Heart right ventricle (tissue), 16 donors: ENCODE measurements around the gene PMEL. TPM values are rescaled to one million over a fixed set of nuclear protein-coding genes. Genes with fewer than 3 reads are reported as not detected.
A peak's percentile ranks its signal among the peaks of the same experiment; 100 is the strongest.

Experiments used
- ATAC-seq, 8 donors: fragments of 200-7000 bp; cut with Tn5 transposase; one replicate each; pipeline ENCODE4 v1.9.1; 2020; ENCODE audit warnings: mild to moderate bottlenecking in 8 of 8, moderate library complexity in 8 of 8, moderate number of reproducible peaks in 1 of 8
- DNase-seq, 2 donors: peaks; one replicate each; pipeline ENCODE4 v3.0.0-alpha.2; 2020
- H3K27ac ChIP-seq, 10 donors: fragments of 200-600 bp; sonication (generic) in 2 of 10; one replicate each; pipeline versions ENCODE4 v1.5.0 to v1.8.0; 2020 to 2022; ENCODE audit warnings: mild to moderate bottlenecking in 3 of 10
- H3K27me3 ChIP-seq, 7 donors: fragments of 200-600 bp; one replicate each; pipeline ENCODE4 v1.8.0; 2021 to 2022; ENCODE audit warnings: mild to moderate bottlenecking in 2 of 7
- H3K36me3 ChIP-seq, 9 donors: fragments of 200-600 bp; sonication (generic) in 1 of 9; one replicate each; pipeline versions ENCODE4 v1.5.0 to v1.8.0; 2020 to 2022; ENCODE audit warnings: mild to moderate bottlenecking in 2 of 9
- H3K4me1 ChIP-seq, 9 donors: fragments of 200-600 bp; sonication (generic) in 1 of 9; one replicate each; pipeline versions ENCODE4 v1.5.0 to v1.8.0; 2020 to 2022; ENCODE audit warnings: mild to moderate bottlenecking in 4 of 9
- H3K4me3 ChIP-seq, 10 donors: fragments of 200-600 bp; sonication (generic) in 2 of 10; one replicate each; pipeline versions ENCODE4 v1.5.0 to v1.8.0; 2020 to 2022; ENCODE audit warnings: mild to moderate bottlenecking in 7 of 10, moderate library complexity in 2 of 10
- H3K9me3 ChIP-seq, 11 donors: fragments of 200-600 bp in 10 of 11; sonication (generic) in 2 of 11; one replicate each; pipeline versions ENCODE4 v1.5.0 to v1.8.0; 2013 to 2022; ENCODE audit warnings: mild to moderate bottlenecking in 2 of 11, control low read depth in 1 of 11, moderate library complexity in 1 of 11
- WGBS, 2 donors: extraction: QIAGEN DNeasy Blood & Tissue Kit; methylation state at CpG; one replicate each; pipeline ENCODE4 v1.1.7; 2013; ENCODE audit warnings: inconsistent platforms in 1 of 2; 5-methylcytosine and 5-hydroxymethylcytosine counted together
- intact Hi-C, 10 donors: fragments of 100-400 bp; cut with DNase I; formaldehyde crosslinking; loops; one replicate each; pipeline versions ENCODE4 v1.11.1 to v1.14.2; 2022
- long read RNA-seq, 3 donors: library from polyadenylated mRNA; unstranded; transcript quantifications; one replicate each; pipeline ENCODE4 v2.0.0, GENCODE V29; 2020 to 2021
- polyA plus RNA-seq, 2 donors: library from polyadenylated mRNA; stranded (reverse); fragments of 200-250 nt; gene quantifications; one replicate each; pipeline ENCODE4 v1.2.3, GENCODE V29; 2013
- total RNA-seq, 10 donors: library from RNA; stranded (reverse); fragmentation: NEBNext Ultra II Directional in 3 of 10; extraction: Animal tissue kit (Norgen Biotek cat#: 25700) in 3 of 10; gene quantifications; one replicate each; pipeline versions ENCODE4 v1.2.1 to v1.2.4, GENCODE V29; 2021 to 2023
- TF ChIP-seq, protein P1 (sequence below), 9 donors: fragments of 200-600 bp; sonication (generic) in 2 of 9; IDR thresholded peaks; one replicate each; pipeline versions ENCODE4 v1.5.0 to v1.8.0; 2021 to 2022; ENCODE audit warnings: antibody characterized with exemption in 9 of 9, mild to moderate bottlenecking in 5 of 9, moderate library complexity in 1 of 9
- donor health status: Arrhythmogenic right ventricular cardiomyopathy.
- donor health status: ischemic (EF 13 %, LVEDD 7.1; RV severe dilation, severe dysfunction).
- donor health status: healthy with polysubstance abuse.
- donor health status: DM: no; HTN: yes; CAD: no.
- donor health status: DM: no; HTN: no; CAD: no.
- donor health status: ischemic (EF 25% LVEDD 6.9; RV normal size, moderate dysfunction).
- donor health status: ischemic (EF 25% LVEDD 5.7; RV mildly dilated, moderate dysfunction).
- donor health status: healthy.
- donor health status: DM: yes; HTN: yes; CAD: no.
- donor health status: Ischemic cardiomyopathy.
- donor health status: ischemic (EF 35%, LVEDD 5.7; RV mildly dilated, moderate dysfunction).
- donor health status: nonischemic (EF 11% LVEDD 7.7; RV severe dilation, severe dysfunction).
- donor health status: DM: yes; HTN: yes; CAD: no.
- donor health status: PGD.
- donor health status: ischemic (EF 29% LVEDD 5.4; RV normal size, mild dysfunction).
- donor health status: nonischemic (EF 23%, LVEDD 6.1; RV moderate dilation, normal function).

PMEL gene
- 1 to 10 TPM in 2 of 10 donors, under 1 TPM in 8; 0.26 to 1.3 (median 0.58) TPM for total RNA-seq
- polyA plus RNA-seq: under 1 TPM; 0.49 to 0.66 TPM
- long read RNA-seq, donor 1, partial matches to known transcripts: 0 of 1 reads
- long read RNA-seq, donor 1, other reads (novel, unspliced or antisense): 0 of 1 reads
- long read RNA-seq, donor 2: 0 reads
- long read RNA-seq, donor 3, partial matches to known transcripts: 0 of 1 reads
- long read RNA-seq, donor 3, other reads (novel, unspliced or antisense): 0 of 1 reads

DNA sequence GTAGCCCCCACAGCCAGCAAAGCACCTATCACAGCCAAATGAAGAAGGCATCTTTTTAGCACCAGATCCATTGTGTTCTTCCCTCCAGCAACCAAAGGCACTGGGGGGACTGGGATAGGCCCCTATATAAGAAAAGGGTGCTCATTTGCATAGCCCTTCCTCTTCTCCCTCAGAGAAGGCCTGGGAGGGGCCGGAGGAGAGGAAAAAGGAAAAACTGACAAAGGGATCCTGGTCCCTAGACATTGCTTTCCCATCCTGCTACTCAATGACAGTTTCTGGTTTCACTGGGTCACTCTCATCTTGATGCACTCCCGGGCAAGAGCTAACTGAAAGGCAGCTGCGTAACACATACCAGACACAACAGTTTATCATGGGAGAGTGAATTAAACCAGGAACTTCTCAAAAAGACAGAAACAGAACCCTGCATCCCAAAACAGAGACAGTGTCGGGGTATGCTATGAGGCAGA is at the start of gene PMEL:
Gene PMEL (minus strand): TSS at position 102 of the 467 bp plus-strand sequence. CDS start 31 bp downstream, at position 71.
- no peaks in the 10 kb centered on the region for H3K27me3 ChIP-seq
- peaks cover 11 to 20% (median 15%) of the 10 kb centered on the region in 9 donors for H3K4me1 ChIP-seq
- WGBS, 2 donors: 6 to 7% methylated on average over 4 of the region's 4 CpGs
- peak within 1 kb of the TSS; percentile 32 to 91 (median 86) for H3K27ac ChIP-seq
- H3K36me3 ChIP-seq: peaks cover 0 to 27% (median 0%) of the 10 kb centered on the region in 9 donors
- H3K4me3 ChIP-seq: peak within 1 kb of the TSS; percentile 69 to 94 (median 81)
- no peaks in the 10 kb centered on the region for H3K9me3 ChIP-seq
- intact Hi-C loops: no loop called here
- DNase-seq (no peak), ATAC-seq (peak in 7 of 8 donors; percentile 2 to 36 (median 10))
- TF ChIP-seq, protein P1, sequence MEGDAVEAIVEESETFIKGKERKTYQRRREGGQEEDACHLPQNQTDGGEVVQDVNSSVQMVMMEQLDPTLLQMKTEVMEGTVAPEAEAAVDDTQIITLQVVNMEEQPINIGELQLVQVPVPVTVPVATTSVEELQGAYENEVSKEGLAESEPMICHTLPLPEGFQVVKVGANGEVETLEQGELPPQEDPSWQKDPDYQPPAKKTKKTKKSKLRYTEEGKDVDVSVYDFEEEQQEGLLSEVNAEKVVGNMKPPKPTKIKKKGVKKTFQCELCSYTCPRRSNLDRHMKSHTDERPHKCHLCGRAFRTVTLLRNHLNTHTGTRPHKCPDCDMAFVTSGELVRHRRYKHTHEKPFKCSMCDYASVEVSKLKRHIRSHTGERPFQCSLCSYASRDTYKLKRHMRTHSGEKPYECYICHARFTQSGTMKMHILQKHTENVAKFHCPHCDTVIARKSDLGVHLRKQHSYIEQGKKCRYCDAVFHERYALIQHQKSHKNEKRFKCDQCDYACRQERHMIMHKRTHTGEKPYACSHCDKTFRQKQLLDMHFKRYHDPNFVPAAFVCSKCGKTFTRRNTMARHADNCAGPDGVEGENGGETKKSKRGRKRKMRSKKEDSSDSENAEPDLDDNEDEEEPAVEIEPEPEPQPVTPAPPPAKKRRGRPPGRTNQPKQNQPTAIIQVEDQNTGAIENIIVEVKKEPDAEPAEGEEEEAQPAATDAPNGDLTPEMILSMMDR (IDR thresholded peaks at IDR 0.05): no peak

GRCh38 chr12:56014205-56014604 is 48.4 kb upstream of the PMEL start:
- DNase-seq (no peak), ATAC-seq (no peak)
- Histone ChIP-seq H3K4me3 (no peak overlapping the region), H3K9me3 (no peaks in the 10 kb centered on the region), H3K27me3 (no peaks in the 10 kb centered on the region), H3K4me1 (no peaks in the 10 kb centered on the region), H3K36me3 (peaks cover 0 to 48% (median 0%) of the 10 kb centered on the region in 9 donors), H3K27ac (no peak overlapping the region)
- intact Hi-C loops: no loop called here
- TF ChIP-seq, protein P1 (IDR thresholded peaks at IDR 0.05): no peak
- WGBS, 2 donors: 54 to 64% methylated on average over 2 of the region's 2 CpGs

- no peak for ATAC-seq
Observed at GRCh38 chr12:56013482-56013881, 47.6 kb upstream of the PMEL start.

DNA sequence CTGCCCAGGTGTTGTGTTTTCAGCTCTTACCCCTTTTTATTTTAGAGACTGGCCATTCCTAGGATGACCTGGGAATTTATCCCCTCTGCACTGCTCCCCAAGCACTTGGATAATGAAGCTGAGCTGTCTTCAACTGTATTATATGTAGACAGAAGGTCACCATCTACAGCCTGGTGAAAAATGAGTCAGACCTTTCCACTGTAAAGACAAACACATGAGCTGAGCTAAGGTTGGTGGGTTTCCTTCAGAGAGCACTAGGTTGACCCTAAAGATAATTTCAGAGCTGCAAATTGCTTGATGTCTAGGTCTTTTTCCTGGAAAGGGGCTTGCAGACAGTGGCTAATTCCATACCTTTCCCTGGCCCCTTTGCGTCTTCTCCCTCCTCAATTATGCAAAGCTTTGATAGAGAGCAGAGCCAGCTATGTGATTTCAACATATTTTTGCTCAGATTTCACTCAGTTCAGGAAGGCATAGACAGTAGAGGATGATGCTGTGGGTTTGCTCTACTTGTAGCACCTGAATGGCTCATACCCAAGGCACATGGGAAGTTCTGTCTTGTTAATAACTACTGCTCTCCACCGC is 45.8 kb upstream of the PMEL start:
- intact Hi-C loops: no loop called here
- 95 to 97% methylated on average over 2 of the region's 2 CpGs for WGBS, 2 donors
- Histone ChIP-seq H3K4me3 (no peak overlapping the region), H3K9me3 (no peaks in the 10 kb centered on the region), H3K27me3 (no peaks in the 10 kb centered on the region), H3K27ac (no peak overlapping the region), H3K36me3 (peaks cover 0 to 28% (median 0%) of the 10 kb centered on the region in 9 donors), H3K4me1 (peaks cover 0 to 15% (median 9%) of the 10 kb centered on the region in 9 donors)
- no peak for ATAC-seq
- TF ChIP-seq, protein P1 (IDR thresholded peaks at IDR 0.05): no peak
- DNase-seq: no peak

More at GRCh38 chr12:56013482-56013881, 47.6 kb upstream of the PMEL start:
- DNase-seq: no peak
- no peak overlapping the region for H3K4me3 ChIP-seq
- TF ChIP-seq, protein P1 (IDR thresholded peaks at IDR 0.05): no peak
- H3K9me3 ChIP-seq: no peaks in the 10 kb centered on the region
- peaks cover 0 to 3% (median 1%) of the 10 kb centered on the region in 9 donors for H3K4me1 ChIP-seq
- H3K36me3 ChIP-seq: peaks cover 0 to 40% (median 0%) of the 10 kb centered on the region in 9 donors
- H3K27me3 ChIP-seq: no peaks in the 10 kb centered on the region
- intact Hi-C loops: no loop called here
- no peak overlapping the region for H3K27ac ChIP-seq
- 95% methylated on average over 5 of the region's 5 CpGs for WGBS, 2 donors
